GM19438 (cell line): ENCODE measurements around the gene NSD2.
"Not testable (repeated sequence)": the region's sequence is repeated elsewhere in the genome, so short reads cannot be mapped to it uniquely, and the experiment has no call there.

Source experiments
- ATAC-seq: cut with Tn5 transposase; IDR thresholded peaks from one replicate; pipeline ENCODE4 v1.9.1; 2021; ENCODE audit warnings: low read depth; ENCODE audit not compliant: unreplicated experiment

NSD2 gene

DNA sequence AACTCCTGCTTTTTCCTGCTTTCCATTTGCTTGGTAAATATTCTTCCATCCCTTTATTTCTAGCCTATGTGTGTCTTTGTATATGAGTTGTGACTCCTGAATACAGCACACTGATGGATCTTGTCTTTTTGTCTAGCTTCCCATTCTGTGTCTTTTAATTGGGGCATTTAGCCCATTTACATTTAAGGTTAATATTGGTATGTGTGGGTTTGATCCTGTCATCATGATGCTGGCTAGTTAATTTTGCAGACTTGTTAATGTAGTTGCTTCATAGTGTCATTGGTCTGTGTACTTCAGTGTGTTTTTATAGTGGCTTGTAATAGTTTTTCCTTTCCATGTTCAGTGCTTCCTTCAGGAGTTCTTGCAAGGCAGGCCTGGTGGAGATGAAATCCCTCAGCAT lies 160.0 kb downstream of the NSD2 start:
- ATAC-seq = not testable (repeated sequence)
